OCI-LY7 (cell line): Measurements from ENCODE around the gene DMC1.

Experiments used
- EZH2phosphoT487 ChIP-seq: fragments of 200-600 bp; sonication (generic); IDR thresholded peaks from 2 replicates; pipeline ENCODE4 v1.6.1; 2018; ENCODE audit warnings: low read depth, borderline replicate concordance, mild to moderate bottlenecking, mixed run types, antibody characterized with exemption, low read length, moderate library complexity, mixed read lengths
- TF ChIP-seq, protein P1 (sequence below): fragments of 200-600 bp; sonication (generic); conservative IDR thresholded peaks from 2 replicates; pipeline ENCODE4 v1.5.1; 2014; ENCODE audit warnings: mild to moderate bottlenecking, antibody characterized with exemption, low read length, moderate library complexity, mixed read lengths

GRCh38 chr22:38505541-38506117 is 64.4 kb downstream of the DMC1 start:
- TF ChIP-seq, protein P1, sequence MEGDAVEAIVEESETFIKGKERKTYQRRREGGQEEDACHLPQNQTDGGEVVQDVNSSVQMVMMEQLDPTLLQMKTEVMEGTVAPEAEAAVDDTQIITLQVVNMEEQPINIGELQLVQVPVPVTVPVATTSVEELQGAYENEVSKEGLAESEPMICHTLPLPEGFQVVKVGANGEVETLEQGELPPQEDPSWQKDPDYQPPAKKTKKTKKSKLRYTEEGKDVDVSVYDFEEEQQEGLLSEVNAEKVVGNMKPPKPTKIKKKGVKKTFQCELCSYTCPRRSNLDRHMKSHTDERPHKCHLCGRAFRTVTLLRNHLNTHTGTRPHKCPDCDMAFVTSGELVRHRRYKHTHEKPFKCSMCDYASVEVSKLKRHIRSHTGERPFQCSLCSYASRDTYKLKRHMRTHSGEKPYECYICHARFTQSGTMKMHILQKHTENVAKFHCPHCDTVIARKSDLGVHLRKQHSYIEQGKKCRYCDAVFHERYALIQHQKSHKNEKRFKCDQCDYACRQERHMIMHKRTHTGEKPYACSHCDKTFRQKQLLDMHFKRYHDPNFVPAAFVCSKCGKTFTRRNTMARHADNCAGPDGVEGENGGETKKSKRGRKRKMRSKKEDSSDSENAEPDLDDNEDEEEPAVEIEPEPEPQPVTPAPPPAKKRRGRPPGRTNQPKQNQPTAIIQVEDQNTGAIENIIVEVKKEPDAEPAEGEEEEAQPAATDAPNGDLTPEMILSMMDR = no peak
- no peak for TF ChIP-seq EZH2phosphoT487
